Ovary (tissue), 3 donors: ENCODE measurements around the gene LPCAT2.

Experiments
- CTCF ChIP-seq, 3 donors: fragments of 450-650 bp in 2 of 3; fragments of 200-600 bp in 1 of 3; IDR thresholded peaks; one replicate each; pipeline versions ENCODE4 v1.5.1 to v1.8.0; 2016 to 2022; ENCODE audit warnings: antibody characterized with exemption in 3 of 3, mild to moderate bottlenecking in 1 of 3
- EP300 ChIP-seq: sonication (generic); formaldehyde crosslinking; IDR thresholded peaks from one replicate; pipeline ENCODE4 v1.6.1; 2017; ENCODE audit warnings: antibody characterized with exemption
- POLR2A ChIP-seq: fragments of 450-650 bp; IDR thresholded peaks from one replicate; pipeline ENCODE4 v1.6.1; 2017; ENCODE audit warnings: antibody characterized with exemption, mild to moderate bottlenecking, moderate library complexity
- donor health status: DM: no; HTN: no; CAD: no.

- no peak for TF ChIP-seq CTCF (IDR thresholded peaks at IDR 0.05)
- no peak for TF ChIP-seq POLR2A
- TF ChIP-seq EP300, result no peak
These were observed 8.8 kb upstream of the LPCAT2 start for GRCh38 chr16:55499951-55500529.
